Heart left ventricle (tissue), 16 donors: ENCODE results near the gene CRIP1. TPM values are rescaled to one million over a fixed set of nuclear protein-coding genes. Genes with fewer than 3 reads are reported as not detected.
A peak's percentile ranks its signal among the peaks of the same experiment; 100 is the strongest.

Experiments used
- ATAC-seq, 4 donors: fragments of 200-7000 bp; cut with Tn5 transposase; one replicate each; pipeline ENCODE4 v1.9.1; 2020 to 2022; ENCODE audit warnings: moderate library complexity in 4 of 4, mild to moderate bottlenecking in 3 of 4, moderate number of reproducible peaks in 1 of 4
- DNase-seq, 5 donors: peaks; one replicate each; pipeline ENCODE4 v3.0.0-alpha.2; 2020
- H3K27ac ChIP-seq, 12 donors: fragments of 200-600 bp; sonication (generic) in 4 of 12; one replicate each; pipeline versions ENCODE4 v1.5.0 to v1.8.0; 2016 to 2022; ENCODE audit warnings: mild to moderate bottlenecking in 2 of 12
- H3K27me3 ChIP-seq, 9 donors: fragments of 200-600 bp; sonication (generic) in 2 of 9; one replicate each; pipeline versions ENCODE4 v1.5.1 to v1.8.0; 2016 to 2022; ENCODE audit warnings: mild to moderate bottlenecking in 3 of 9
- H3K36me3 ChIP-seq, 9 donors: fragments of 200-600 bp; sonication (generic) in 2 of 9; one replicate each; pipeline versions ENCODE4 v1.5.0 to v1.8.0; 2018 to 2022; ENCODE audit warnings: mild to moderate bottlenecking in 2 of 9
- H3K4me1 ChIP-seq, 12 donors: fragments of 200-600 bp; sonication (generic) in 4 of 12; one replicate each; pipeline versions ENCODE4 v1.5.0 to v1.8.0; 2016 to 2022; ENCODE audit warnings: mild to moderate bottlenecking in 3 of 12
- H3K4me3 ChIP-seq, 12 donors: fragments of 200-600 bp; sonication (generic) in 4 of 12; one replicate each; pipeline versions ENCODE4 v1.5.0 to v1.8.0; 2017 to 2022; ENCODE audit warnings: mild to moderate bottlenecking in 9 of 12, moderate library complexity in 4 of 12
- H3K9me3 ChIP-seq, 12 donors: fragments of 200-600 bp; sonication (generic) in 4 of 12; one replicate each; pipeline versions ENCODE4 v1.5.0 to v1.8.0; 2016 to 2022; ENCODE audit warnings: mild to moderate bottlenecking in 1 of 12
- POLR2A ChIP-seq, 2 donors: fragments of 450-650 bp; IDR thresholded peaks; one replicate each; pipeline ENCODE4 v1.6.1; 2017; ENCODE audit warnings: antibody characterized with exemption in 2 of 2, mild to moderate bottlenecking in 2 of 2, moderate library complexity in 2 of 2
- WGBS, 4 donors: extraction: QIAGEN DNeasy Blood & Tissue Kit in 2 of 4; methylation state at CpG; one replicate each; pipeline versions ENCODE4 v1.1.5 to v1.1.7; 2013 to 2018; 5-methylcytosine and 5-hydroxymethylcytosine counted together
- intact Hi-C, 10 donors: fragments of 100-400 bp; cut with DNase I; formaldehyde crosslinking; loops; one replicate each; pipeline versions ENCODE4 v1.11.1 to v1.14.2; 2022
- polyA plus RNA-seq, 2 donors: library from polyadenylated mRNA; stranded (reverse); fragments of 200-250 nt; gene quantifications; one replicate each; pipeline ENCODE4 v1.2.3, GENCODE V29; 2013
- total RNA-seq, 9 donors: library from RNA; depleted of rRNA in 2 of 9; stranded (reverse); fragments of >200 nt in 2 of 9; fragmentation: NEBNext Ultra II Directional in 3 of 9; extraction: Animal tissue kit (Norgen Biotek cat#: 25700) in 3 of 9; gene quantifications; one replicate each; pipeline versions ENCODE4 v1.1.0 to v1.2.4, GENCODE V29; 2016 to 2023
- TF ChIP-seq, protein P1 (sequence below), 12 donors: fragments of 200-600 bp; sonication (generic) in 4 of 12; IDR thresholded peaks; one replicate each; pipeline versions ENCODE4 v1.5.0 to v1.8.0; 2018 to 2022; ENCODE audit warnings: antibody characterized with exemption in 12 of 12, mild to moderate bottlenecking in 5 of 12
- donor health status: ischemic (EF 13 %, LVEDD 7.1; RV severe dilation, severe dysfunction).
- donor health status: healthy with polysubstance abuse.
- donor health status: DM: no; HTN: yes; CAD: no.
- donor health status: DM: no; HTN: no; CAD: no.
- donor health status: ischemic (EF 25% LVEDD 6.9; RV normal size, moderate dysfunction).
- donor health status: ischemic (EF 25% LVEDD 5.7; RV mildly dilated, moderate dysfunction).
- donor health status: healthy.
- donor health status: DM: yes; HTN: yes; CAD: no.
- donor health status: ischemic (EF 35%, LVEDD 5.7; RV mildly dilated, moderate dysfunction).
- donor health status: nonischemic (EF 11% LVEDD 7.7; RV severe dilation, severe dysfunction).
- donor health status: DM: yes; HTN: yes; CAD: no.
- donor health status: PGD.
- donor health status: ischemic (EF 29% LVEDD 5.4; RV normal size, mild dysfunction).
- donor health status: nonischemic (EF 23%, LVEDD 6.1; RV moderate dilation, normal function).

The CRIP1 gene
- total and polyA plus RNA-seq, 11 donors: 12.1 to 195 (median 62.3) TPM

GRCh38 chr14:105525861-105526775 lies 39.4 kb downstream of the CRIP1 start, which contains the start of gene TMEM121:
Gene TMEM121, plus strand, starts transcription at chr14:105526583. Its CDS starts 2,252 bp downstream, at chr14:105528835.
- Histone ChIP-seq H3K27ac (peak within 1 kb of the TSS in 2 of 12 donors; percentile 31 to 34), H3K4me1 (peaks cover 11 to 41% (median 27%) of the 10 kb centered on the region in 12 donors), H3K4me3 (peak within 1 kb of the TSS; percentile 53 to 77 (median 68)), H3K9me3 (no peaks in the 10 kb centered on the region), H3K27me3 (peaks cover 0 to 28% (median 2%) of the 10 kb centered on the region in 9 donors), H3K36me3 (no peaks in the 10 kb centered on the region)
- DNase-seq (no peak), ATAC-seq (peak in 1 of 4 donors; percentile 19)
- 1 to 8% (median 2%) methylated on average over 11 to 88 of the region's 88 CpGs for WGBS, 4 donors
- intact Hi-C loops: loop anchor here in 8 of 10 donors (2.0 to 10.0 kb wide), 7 partner anchors 31 to 431 kb away; partner anchors contain the start of gene TEDC1 (in 1 of the 8)
- TF ChIP-seq, protein P1, sequence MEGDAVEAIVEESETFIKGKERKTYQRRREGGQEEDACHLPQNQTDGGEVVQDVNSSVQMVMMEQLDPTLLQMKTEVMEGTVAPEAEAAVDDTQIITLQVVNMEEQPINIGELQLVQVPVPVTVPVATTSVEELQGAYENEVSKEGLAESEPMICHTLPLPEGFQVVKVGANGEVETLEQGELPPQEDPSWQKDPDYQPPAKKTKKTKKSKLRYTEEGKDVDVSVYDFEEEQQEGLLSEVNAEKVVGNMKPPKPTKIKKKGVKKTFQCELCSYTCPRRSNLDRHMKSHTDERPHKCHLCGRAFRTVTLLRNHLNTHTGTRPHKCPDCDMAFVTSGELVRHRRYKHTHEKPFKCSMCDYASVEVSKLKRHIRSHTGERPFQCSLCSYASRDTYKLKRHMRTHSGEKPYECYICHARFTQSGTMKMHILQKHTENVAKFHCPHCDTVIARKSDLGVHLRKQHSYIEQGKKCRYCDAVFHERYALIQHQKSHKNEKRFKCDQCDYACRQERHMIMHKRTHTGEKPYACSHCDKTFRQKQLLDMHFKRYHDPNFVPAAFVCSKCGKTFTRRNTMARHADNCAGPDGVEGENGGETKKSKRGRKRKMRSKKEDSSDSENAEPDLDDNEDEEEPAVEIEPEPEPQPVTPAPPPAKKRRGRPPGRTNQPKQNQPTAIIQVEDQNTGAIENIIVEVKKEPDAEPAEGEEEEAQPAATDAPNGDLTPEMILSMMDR (IDR thresholded peaks at IDR 0.05): no peak
- TF ChIP-seq POLR2A (IDR thresholded peaks at IDR 0.05): no peak

GRCh38 chr14:105526776-105527380 lies 40.2 kb downstream of the CRIP1 start:
- peak overlapping the region in 1 of 12 donors; percentile 34 for H3K27ac ChIP-seq
- no peak for DNase-seq

DNA sequence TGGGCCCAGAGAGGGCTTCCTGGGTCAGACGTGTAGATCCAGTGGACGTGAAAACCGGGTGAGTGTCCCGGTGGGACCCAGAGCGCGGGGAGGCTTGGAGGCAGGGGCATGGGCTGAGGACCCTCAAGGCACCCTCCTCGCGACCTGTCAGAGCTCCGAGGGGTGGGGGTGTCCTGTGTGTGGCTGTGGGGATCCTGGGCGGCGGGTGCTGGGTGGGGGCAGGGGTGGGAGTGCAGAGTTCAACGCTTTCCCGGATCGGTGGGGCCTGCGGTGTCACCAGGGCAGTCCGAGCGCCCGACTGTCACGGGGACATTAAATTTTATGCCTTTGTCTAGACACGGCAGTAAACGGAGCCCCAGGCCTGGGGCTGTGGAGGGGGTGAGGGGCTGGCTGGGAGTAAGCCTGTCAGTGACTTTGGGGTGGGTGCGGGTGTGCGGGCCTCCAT lies 40.7 kb downstream of the CRIP1 start:
- intact Hi-C loops: loop anchor here in 8 of 10 donors (2.0 to 10.0 kb wide), 7 partner anchors 33 to 433 kb away; partner anchors contain the start of gene TEDC1 (in 1 of the 8)

More at GRCh38 chr14:105526776-105527380, 40.2 kb downstream of the CRIP1 start:
- peak in 2 of 4 donors; percentile 2 to 3 for ATAC-seq
- peaks cover 0 to 28% (median 1%) of the 10 kb centered on the region in 9 donors for H3K27me3 ChIP-seq
- 0 to 2% (median 1%) methylated on average over 18 to 48 of the region's 48 CpGs for WGBS, 4 donors
- peaks cover 11 to 41% (median 27%) of the 10 kb centered on the region in 12 donors for H3K4me1 ChIP-seq
- TF ChIP-seq POLR2A (IDR thresholded peaks at IDR 0.05): no peak
- TF ChIP-seq, protein P1 (IDR thresholded peaks at IDR 0.05): no peak
- intact Hi-C loops: loop anchor here in 8 of 10 donors (2.0 to 10.0 kb wide), 7 partner anchors 32 to 432 kb away; partner anchors contain the start of gene TEDC1 (in 1 of the 8)
- no peaks in the 10 kb centered on the region for H3K9me3 ChIP-seq
- H3K36me3 ChIP-seq: no peaks in the 10 kb centered on the region
- H3K4me3 ChIP-seq: peak overlapping the region; percentile 53 to 77 (median 68)

More for the DNA sequence above, 40.7 kb downstream of the CRIP1 start:
- Histone ChIP-seq H3K9me3 (no peaks in the 10 kb centered on the region), H3K36me3 (no peaks in the 10 kb centered on the region), H3K27ac (peak overlapping the region in 1 of 12 donors; percentile 34), H3K27me3 (peaks cover 0 to 28% (median 0%) of the 10 kb centered on the region in 9 donors), H3K4me1 (peaks cover 11 to 41% (median 27%) of the 10 kb centered on the region in 12 donors), H3K4me3 (peak overlapping the region; percentile 53 to 77 (median 70))
- TF ChIP-seq POLR2A (IDR thresholded peaks at IDR 0.05): no peak
- TF ChIP-seq, protein P1 (IDR thresholded peaks at IDR 0.05): no peak
- 34 to 40% (median 38%) methylated on average over 10 to 23 of the region's 23 CpGs for WGBS, 4 donors
- ATAC-seq: peak in 2 of 4 donors; percentile 3 to 7
- no peak for DNase-seq
